Measurements from ENCODE around the gene NOP14.
"Not testable (repeated sequence)": the region's sequence is repeated elsewhere in the genome, so short reads cannot be mapped to it uniquely, and the experiment has no call there.

Gene NOP14

DNA sequence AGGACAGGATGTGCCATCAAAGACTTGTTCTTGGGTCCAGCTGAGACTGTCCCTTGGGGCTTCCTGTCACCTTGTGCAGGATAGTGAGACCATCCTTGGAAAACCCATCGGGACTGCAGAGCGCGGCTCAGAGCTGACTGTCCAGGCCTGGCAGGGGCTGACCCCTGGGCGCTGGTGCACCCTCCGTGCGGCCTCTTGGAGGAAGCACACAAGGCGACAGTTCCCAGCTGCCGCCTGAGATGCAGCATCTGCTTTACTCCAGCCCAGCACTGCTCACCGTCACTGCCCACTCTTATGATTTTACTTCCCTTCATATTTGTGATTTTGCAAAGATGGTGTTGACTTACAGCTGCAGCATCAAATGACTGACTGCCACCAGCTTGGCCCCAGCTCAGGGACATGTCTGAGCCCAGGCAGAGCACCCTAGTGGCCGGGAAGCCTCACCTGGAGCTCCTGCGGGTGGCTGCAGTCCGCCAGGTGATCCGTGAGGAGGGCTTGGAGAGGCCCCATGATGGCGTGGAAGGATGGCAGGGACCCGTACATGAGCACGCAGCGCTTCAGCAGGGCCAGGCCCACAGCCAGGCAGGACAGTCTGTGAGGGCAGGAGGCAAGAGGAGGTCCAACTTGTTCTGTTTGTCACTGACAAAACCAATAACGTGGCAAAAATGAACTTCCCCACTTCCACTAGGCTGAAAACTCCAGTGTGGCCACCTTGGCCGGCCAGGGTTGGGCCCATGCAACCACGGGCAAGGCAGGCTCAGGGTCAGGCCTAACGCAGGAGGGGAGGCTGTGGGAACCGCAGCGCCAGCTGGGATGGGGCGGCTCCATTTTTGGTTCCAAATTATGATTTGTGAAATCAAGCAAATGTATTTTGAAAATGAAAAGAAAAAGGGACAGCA lies 21.8 kb downstream of the NOP14 start:
- no peak for DNase-seq

GRCh38 chr4:2940267-2941137 lies 22.7 kb downstream of the NOP14 start:
- no peak for DNase-seq

DNA sequence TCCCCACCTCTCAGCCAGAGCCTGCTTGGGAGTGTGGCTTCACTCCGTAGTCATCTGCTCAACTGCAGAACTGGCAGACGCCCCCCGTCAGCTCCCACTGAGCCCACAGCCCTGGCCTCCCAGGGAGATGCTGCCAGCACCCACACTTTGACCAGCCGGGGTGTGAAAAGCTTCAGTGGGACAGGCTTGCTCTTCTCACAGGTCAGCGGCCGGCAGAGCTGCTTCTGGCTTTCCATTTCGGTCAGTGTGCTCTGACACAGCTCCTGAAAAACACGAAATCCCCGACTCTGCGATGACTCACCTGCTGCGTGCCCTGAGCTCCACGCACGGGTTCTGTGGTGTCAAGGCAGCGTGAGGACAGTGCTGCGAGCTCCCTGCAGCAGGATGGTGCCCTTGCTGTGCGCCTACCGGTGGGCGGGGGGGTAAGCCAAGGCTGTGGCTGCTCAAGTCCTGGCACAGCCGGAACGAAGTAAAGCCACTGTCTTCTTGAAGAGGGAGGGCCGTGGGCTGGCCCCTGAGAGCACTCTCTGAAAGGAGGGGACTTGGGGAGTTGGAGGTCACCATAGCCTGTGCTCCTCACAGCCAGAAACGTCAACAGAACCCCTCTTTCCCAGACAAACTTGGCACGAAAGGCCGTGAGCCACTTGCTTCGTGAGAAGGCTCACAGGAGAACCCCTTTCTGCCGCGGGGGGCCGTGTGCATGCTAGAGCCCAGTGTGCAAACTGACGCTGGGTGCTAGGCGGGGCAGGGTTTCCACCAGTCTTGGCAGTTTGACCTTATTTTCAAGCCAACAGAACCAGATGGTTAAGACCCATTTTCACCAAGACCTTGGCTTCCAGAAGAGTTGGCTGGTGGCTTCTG lies 23.6 kb downstream of the NOP14 start:
- DNase-seq, result no peak

DNA sequence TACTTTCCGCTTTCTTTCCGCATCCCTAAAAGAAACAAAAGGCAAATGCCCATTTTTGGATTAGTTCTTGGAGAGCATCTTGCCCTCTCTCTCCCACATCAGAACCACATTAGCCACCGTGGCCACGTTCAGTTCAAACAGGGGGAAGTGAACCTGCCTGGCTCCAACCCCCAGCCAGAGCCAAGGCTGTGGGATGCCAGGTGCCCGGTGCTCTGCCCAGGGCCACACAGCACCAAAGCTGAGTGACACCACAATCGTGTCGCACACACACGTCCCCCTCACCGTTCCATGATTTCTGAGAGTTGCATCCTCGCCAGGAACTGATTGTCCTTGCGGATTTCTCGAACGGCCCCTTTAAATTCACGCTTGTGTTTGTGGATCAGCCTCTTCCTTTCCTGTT lies 24.3 kb downstream of the NOP14 start:
- DNase-seq, result no peak

GRCh38 chr4:2938411-2938810 lies 24.8 kb downstream of the NOP14 start:
- DNase-seq, result not testable (repeated sequence)

DNA sequence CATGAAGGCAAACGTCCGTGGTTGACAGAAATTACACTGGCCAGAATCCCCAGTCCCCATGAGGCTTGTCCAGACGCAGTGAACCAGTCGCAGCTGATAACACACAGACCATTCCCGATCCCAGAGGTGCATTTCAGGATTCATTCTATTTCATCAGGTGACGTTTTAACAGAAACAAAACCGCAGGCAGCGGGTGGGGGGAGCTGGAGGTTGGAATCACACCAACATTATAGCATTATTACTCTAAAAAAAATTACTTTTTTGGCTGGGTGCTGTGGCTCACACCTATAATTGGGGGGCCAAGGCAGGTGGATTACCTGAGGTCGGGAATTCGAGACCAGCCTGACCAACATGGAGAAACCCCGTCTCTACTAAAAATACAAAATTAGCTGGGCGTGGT lies 25.2 kb downstream of the NOP14 start:
- no peak for DNase-seq

- DNase-seq, result peak; percentile 42
These were observed 25.9 kb downstream of the NOP14 start for GRCh38 chr4:2937146-2937857.

DNA sequence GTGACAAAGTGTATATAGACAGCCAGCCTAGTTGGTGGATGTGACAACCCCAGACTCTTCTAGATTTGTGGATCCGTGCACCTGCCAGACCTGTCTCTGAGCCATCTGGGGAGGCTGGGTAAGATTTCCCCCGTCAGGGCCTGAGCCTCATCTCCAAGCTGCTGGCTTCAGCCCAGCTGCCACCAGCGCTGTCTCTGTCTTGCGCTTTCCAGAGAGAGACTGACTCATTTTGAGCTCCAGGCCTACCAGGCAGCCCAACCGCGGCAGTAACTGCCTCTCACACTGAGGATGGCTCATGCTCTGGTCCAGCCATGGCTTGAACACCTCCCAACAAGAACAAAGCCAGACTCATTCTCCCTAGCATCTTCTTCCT lies 26.4 kb downstream of the NOP14 start:
- peak; percentile 69 for DNase-seq

GRCh38 chr4:2935762-2936743 lies 27.2 kb downstream of the NOP14 start:
- DNase-seq, result peak; percentile 83

DNA sequence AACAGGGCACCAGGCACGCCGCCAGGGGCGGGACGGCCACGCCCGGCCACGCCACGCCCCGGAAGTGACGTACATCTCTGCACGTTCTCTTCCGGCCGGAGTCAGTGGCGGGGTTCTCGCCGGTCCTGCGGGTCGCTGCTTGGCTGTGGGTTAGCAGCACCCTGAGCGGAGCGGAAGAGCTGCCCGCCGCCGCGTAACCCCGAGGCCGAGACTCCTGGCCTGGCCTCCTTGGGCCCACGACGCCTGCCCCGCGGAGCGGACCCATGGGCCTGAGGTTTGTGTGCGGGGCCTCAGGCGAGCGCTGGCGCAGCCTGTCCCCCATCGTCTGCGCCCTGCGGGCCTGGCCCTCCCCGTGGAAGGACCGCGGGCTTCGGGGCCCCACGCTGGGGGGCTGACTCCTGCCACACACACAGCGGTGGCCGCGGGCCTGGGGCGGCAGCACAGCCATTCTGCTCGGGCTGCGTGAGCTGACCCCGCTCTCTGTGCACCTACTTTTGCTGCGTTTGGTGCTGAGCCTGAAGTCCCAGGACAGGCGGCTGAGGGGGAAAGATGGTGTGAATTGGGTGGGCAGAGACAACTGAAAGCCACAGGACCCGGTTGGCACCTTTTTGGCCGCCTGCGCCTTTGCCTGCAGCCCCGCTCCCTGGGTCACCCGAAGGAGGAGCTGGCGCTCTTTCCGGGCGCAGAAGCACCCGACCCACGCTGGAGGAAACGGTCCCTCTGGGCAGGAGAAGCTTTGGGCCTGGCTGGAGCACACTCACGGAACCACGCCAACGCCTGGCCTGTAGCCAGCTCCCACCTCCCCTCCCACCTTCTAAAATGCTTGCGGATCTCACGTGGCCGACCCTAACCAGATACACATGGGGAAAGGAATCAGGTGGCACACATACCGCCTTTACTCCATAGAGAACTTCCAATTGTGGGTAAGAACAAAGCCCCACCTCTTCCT lies 28.1 kb downstream of the NOP14 start:
- peak; percentile 96 for DNase-seq

DNA sequence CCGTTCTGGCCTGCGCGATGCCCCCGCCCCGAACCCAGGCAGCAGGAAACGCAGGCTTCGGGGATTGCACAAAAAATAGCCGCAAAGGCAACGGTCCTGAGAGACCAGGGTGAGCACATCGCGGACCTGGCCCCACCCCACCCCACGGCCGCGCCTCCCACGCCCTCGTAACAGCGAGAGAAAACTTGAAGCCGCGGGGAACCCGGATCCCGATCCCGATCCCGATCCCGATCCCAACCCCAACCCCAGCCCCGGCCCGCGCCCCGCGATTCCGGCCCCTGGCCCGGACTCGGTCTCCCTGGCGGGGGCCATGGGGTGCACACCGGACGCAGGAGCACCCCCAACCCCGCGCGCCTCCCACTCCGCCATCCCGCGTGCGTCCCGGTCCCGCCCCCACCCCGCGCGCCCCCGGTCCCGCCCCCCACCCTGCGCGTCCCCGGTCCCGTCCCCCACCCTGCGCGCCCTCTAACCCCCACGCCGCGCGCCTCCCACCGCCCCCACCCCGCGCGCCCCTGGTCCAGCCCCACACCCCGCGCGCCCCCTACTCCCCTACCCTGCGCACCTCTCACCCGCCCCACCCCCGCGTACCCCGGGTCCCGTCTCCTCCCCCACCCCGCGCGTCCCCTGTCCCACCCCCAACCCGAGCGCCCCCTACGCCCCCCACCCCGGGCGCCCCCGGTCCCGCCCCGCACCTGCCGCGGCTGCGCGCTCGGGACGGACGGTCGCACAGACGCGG lies 29.0 kb downstream of the NOP14 start:
- DNase-seq, result peak; percentile 40

- DNase-seq, result no peak
These were observed 29.6 kb downstream of the NOP14 start for GRCh38 chr4:2933566-2934076.

GRCh38 chr4:2932951-2933565 lies 30.1 kb downstream of the NOP14 start:
- DNase-seq, result peak; percentile 31

DNA sequence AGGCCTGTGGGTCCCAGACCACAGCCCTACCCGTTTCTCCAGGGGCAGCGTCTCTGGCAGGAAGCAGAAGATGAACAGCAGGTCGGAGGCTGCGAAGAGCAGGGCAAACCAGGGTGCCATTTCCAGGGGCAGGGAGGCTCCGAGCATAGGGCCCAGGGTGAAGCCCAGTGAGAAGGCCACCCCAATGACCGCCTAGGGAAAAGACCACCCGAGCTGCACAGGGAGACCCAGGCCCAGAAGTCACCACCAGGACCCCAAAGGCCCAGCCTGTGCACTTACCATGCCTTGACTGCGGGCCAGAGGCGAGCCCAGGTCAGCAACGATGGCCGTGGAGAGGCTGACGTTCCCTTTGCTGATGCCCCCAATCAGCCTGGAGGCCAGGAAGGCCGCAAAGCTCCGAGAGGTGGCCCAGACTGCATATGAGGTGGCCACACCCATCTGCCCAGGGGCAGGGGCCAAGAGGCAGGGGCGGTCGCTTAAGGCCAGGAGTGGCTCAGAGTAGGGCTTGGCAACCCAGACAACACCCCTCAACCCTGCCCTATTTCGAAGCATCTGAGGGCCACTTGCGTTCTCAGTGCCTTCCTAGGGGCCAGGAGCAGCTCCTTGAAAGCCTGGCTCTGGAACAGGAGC lies 30.8 kb downstream of the NOP14 start:
- no peak for DNase-seq

DNA sequence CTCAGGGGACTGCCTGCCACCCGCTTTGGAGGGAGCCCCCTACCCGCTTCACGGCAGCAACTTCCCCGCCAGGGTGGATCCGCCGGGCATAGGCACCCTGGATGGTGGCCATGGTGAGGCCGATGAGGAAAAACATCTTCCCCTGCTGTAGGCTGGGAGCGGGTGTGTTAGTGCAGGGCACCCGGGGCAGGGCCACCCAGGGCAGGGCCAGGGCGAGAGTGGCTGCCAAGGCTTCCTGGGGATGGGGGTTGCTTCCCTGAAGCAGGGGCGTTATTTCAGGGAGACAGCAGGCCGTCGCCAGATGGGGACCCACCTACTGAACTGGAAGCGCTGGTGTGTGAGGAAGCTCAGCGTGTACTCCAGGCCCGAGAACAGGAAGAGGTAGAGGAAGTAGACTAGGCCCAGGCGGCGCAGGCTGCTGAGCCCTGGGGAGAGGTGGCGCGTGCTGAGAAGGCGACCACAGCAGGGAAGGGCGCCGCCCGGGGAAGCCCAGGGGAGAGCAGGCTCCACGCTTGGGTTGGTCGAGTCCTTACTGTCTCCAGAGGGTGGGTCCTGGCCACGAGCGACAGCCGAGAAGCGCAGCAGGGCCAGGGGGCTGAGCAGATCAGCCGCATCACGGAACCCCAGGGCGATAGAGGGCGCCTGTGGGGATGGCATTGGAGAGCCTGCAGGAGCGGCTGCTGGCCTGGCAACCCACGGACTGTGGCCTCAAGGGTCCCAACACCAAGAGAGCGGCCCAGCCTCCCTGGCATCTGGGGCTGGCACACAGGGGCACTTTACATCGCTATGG lies 31.5 kb downstream of the NOP14 start:
- DNase-seq, result peak; percentile 47

- no peak for DNase-seq
These were observed 32.3 kb downstream of the NOP14 start for GRCh38 chr4:2930758-2931511.

All from stimulated activated CD4-positive, alpha-beta T cell treated with anti-CD3 and anti-CD28 coated beads, Interleukin-4, amount 100 ng/mL, for 24 hours (primary cell).